Smooth muscle cell (in vitro differentiated cells): ENCODE results near the gene POFUT1. TPM values are rescaled to one million over a fixed set of nuclear protein-coding genes. Genes with fewer than 3 reads are reported as not detected.

Source experiments
- DNase-seq: peaks from one replicate; lab custom pipeline; 2025; ENCODE audit not compliant: unreplicated experiment; lab: John Stamatoyannopoulos, UW
- H2AFZ ChIP-seq: fragments of 200-600 bp; sonication (generic); 2 replicates; pipeline ENCODE4 v1.6.0; 2016; ENCODE audit warnings: antibody characterized with exemption, low read depth, mild to moderate bottlenecking
- H3F3A ChIP-seq: fragments of 200-600 bp; sonication (generic); 2 replicates; pipeline ENCODE4 v1.6.0; 2017; ENCODE audit warnings: antibody characterized with exemption, low read depth
- H3K27ac ChIP-seq: fragments of 200-600 bp; sonication (generic); 2 replicates; pipeline ENCODE4 v1.5.1; 2016; ENCODE audit warnings: low read depth, mild to moderate bottlenecking
- H3K27me3 ChIP-seq: fragments of 200-600 bp; sonication (generic); 2 replicates; pipeline ENCODE4 v1.6.1; 2016; ENCODE audit warnings: low read depth, mild to moderate bottlenecking
- H3K36me3 ChIP-seq: fragments of 200-600 bp; sonication (generic); 2 replicates; pipeline ENCODE4 v1.5.1; 2016; ENCODE audit warnings: low read depth
- H3K4me1 ChIP-seq: fragments of 200-600 bp; sonication (generic); 2 replicates; pipeline ENCODE4 v1.5.1; 2016; ENCODE audit warnings: low read depth
- H3K4me2 ChIP-seq: fragments of 200-600 bp; sonication (generic); 2 replicates; pipeline ENCODE4 v1.6.0; 2016; ENCODE audit warnings: mild to moderate bottlenecking
- H3K4me3 ChIP-seq: fragments of 200-600 bp; sonication (generic); 2 replicates; pipeline ENCODE4 v1.5.1; 2016; ENCODE audit warnings: mild to moderate bottlenecking
- H3K79me2 ChIP-seq: fragments of 200-600 bp; sonication (generic); 2 replicates; pipeline ENCODE4 v1.6.0; 2016; ENCODE audit warnings: low read depth, mild to moderate bottlenecking
- H3K9ac ChIP-seq: fragments of 200-600 bp; sonication (generic); 2 replicates; pipeline ENCODE4 v1.6.0; 2016; ENCODE audit warnings: low read depth
- H3K9me3 ChIP-seq: fragments of 200-600 bp; sonication (generic); replicated peaks from 2 replicates; pipeline ENCODE4 v1.5.1; 2016; ENCODE audit warnings: low read depth
- H4K20me1 ChIP-seq: fragments of 200-600 bp; sonication (generic); 2 replicates; pipeline ENCODE4 v1.6.0; 2016; ENCODE audit warnings: low read depth
- CTCF ChIP-seq: fragments of 200-600 bp; sonication (generic); IDR thresholded peaks from 2 replicates; pipeline ENCODE4 v1.5.1; 2017; ENCODE audit warnings: borderline replicate concordance, mild to moderate bottlenecking, antibody characterized with exemption; ENCODE audit not compliant: insufficient read depth, poor library complexity, severe bottlenecking
- WGBS: methylation state at CpG from one replicate; pipeline ENCODE4 v1.1.7; 2016; ENCODE audit warnings: low lambda C conversion rate; 5-methylcytosine and 5-hydroxymethylcytosine counted together
- polyA plus RNA-seq: library from polyadenylated mRNA; unstranded; fragments of >200 nt; fragmentation: Nextera tagmentation; extraction: Ambion mirVana; gene quantifications from 2 replicates; pipeline ENCODE4 v1.2.1, GENCODE V29; 2016
- total RNA-seq: library from RNA; depleted of rRNA; stranded (reverse); fragments of >200 nt; gene quantifications from 2 replicates; pipeline ENCODE4 v1.2.3, GENCODE V29; 2014

POFUT1 gene
- total and polyA plus RNA-seq, 2 experiments from 2014 or later, result 44.3 to 45.0 TPM

- H3K27ac ChIP-seq, result no peak overlapping the region
- no peaks in the 10 kb centered on the region for H3K27me3 ChIP-seq
- H3K4me2 ChIP-seq, result no peak overlapping the region
- no peak overlapping the region for H3K9ac ChIP-seq
- H2AFZ ChIP-seq, result no peak overlapping the region
- no peaks in the 10 kb centered on the region for H3K4me1 ChIP-seq
- H3K79me2 ChIP-seq, result peaks cover 9% of the 10 kb centered on the region
- no peaks in the 10 kb centered on the region for H3K9me3 ChIP-seq
- peaks cover 22% of the 10 kb centered on the region for H3K36me3 ChIP-seq
- TF ChIP-seq CTCF, result no peak
- H3K4me3 ChIP-seq, result no peak overlapping the region
- 98% methylated on average over 1 of the region's 1 CpG for WGBS
- peaks cover 8% of the 10 kb centered on the region for H3F3A ChIP-seq
- no peak for DNase-seq
- peaks cover 5% of the 10 kb centered on the region for H4K20me1 ChIP-seq
Measured at GRCh38 chr20:32213870-32214269, 6.2 kb downstream of the POFUT1 start.

- no peak for TF ChIP-seq CTCF
- no peak overlapping the region for H3K9ac ChIP-seq
- no peak overlapping the region for H3K27ac ChIP-seq
- H3F3A ChIP-seq, result no peaks in the 10 kb centered on the region
- H3K36me3 ChIP-seq, result peaks cover 22% of the 10 kb centered on the region
- H4K20me1 ChIP-seq, result peaks cover 5% of the 10 kb centered on the region
- H3K4me2 ChIP-seq, result no peak overlapping the region
- H3K4me1 ChIP-seq, result no peaks in the 10 kb centered on the region
- no peak overlapping the region for H3K4me3 ChIP-seq
- H2AFZ ChIP-seq, result no peak overlapping the region
- no peak for DNase-seq
- H3K27me3 ChIP-seq, result no peaks in the 10 kb centered on the region
- H3K9me3 ChIP-seq, result no peaks in the 10 kb centered on the region
- H3K79me2 ChIP-seq, result peaks cover 4% of the 10 kb centered on the region
- 97% methylated on average over 8 of the region's 8 CpGs for WGBS
Measured at GRCh38 chr20:32215147-32215546, 7.5 kb downstream of the POFUT1 start.

- 98% methylated on average over 3 of the region's 3 CpGs for whole genome bisulfite sequencing
- no peak for TF ChIP-seq CTCF
- H3K9ac ChIP-seq, result no peak overlapping the region
- H3K4me2 ChIP-seq, result no peak overlapping the region
- no peaks in the 10 kb centered on the region for H3K27me3 ChIP-seq
- no peaks in the 10 kb centered on the region for H3F3A ChIP-seq
- no peak overlapping the region for H3K4me3 ChIP-seq
- no peak for DNase-seq
- H3K27ac ChIP-seq, result no peak overlapping the region
- peaks cover 22% of the 10 kb centered on the region for H3K36me3 ChIP-seq
- no peaks in the 10 kb centered on the region for H3K9me3 ChIP-seq
- peaks cover 5% of the 10 kb centered on the region for H4K20me1 ChIP-seq
- no peaks in the 10 kb centered on the region for H3K4me1 ChIP-seq
- H3K79me2 ChIP-seq, result peaks cover 4% of the 10 kb centered on the region
- no peak overlapping the region for H2AFZ ChIP-seq
Measured at GRCh38 chr20:32215729-32216128, 8.0 kb downstream of the POFUT1 start.
